Stimulated activated CD8-positive, alpha-beta memory T cell treated with anti-CD3 and anti-CD28 coated beads, Interleukin-4, amount 100 ng/mL, for 4 hours (primary cell): Measurements from ENCODE around the gene DSCAM.

Source experiments
- DNase-seq, 2 donors: peaks; one replicate each; pipeline ENCODE4 v3.0.0-alpha.2; 2020; ENCODE audit warnings: low read depth in 2 of 2, low spot score in 1 of 2

Gene DSCAM

GRCh38 chr21:40668555-40669275 lies 178.2 kb downstream of the DSCAM start:
- no peak for DNase-seq

- no peak for DNase-seq
Observed at GRCh38 chr21:40667967-40668366, 179.0 kb downstream of the DSCAM start.

- DNase-seq, result no peak
Observed at GRCh38 chr21:40662889-40663288, 184.1 kb downstream of the DSCAM start.

- DNase-seq, result no peak
Observed at GRCh38 chr21:40660461-40660860, 186.5 kb downstream of the DSCAM start.

GRCh38 chr21:40658311-40658710 lies 188.6 kb downstream of the DSCAM start:
- DNase-seq, result no peak

GRCh38 chr21:40652436-40652835 lies 194.5 kb downstream of the DSCAM start:
- DNase-seq, result no peak

- no peak for DNase-seq
Observed at GRCh38 chr21:40647706-40648105, 199.3 kb downstream of the DSCAM start.

- DNase-seq, result no peak
Observed at GRCh38 chr21:40646651-40647050, 200.3 kb downstream of the DSCAM start.

GRCh38 chr21:40641042-40641441 lies 205.9 kb downstream of the DSCAM start:
- no peak for DNase-seq

- no peak for DNase-seq
Observed at GRCh38 chr21:40640266-40640789, 206.6 kb downstream of the DSCAM start.

GRCh38 chr21:40639616-40640194 lies 207.3 kb downstream of the DSCAM start:
- no peak for DNase-seq

GRCh38 chr21:40638466-40639251 lies 208.3 kb downstream of the DSCAM start:
- DNase-seq, result no peak

- DNase-seq, result no peak
Observed at GRCh38 chr21:40636026-40636425, 210.9 kb downstream of the DSCAM start.

GRCh38 chr21:40635391-40635790 lies 211.6 kb downstream of the DSCAM start:
- no peak for DNase-seq

- no peak for DNase-seq
Observed at GRCh38 chr21:40634141-40634540, 212.8 kb downstream of the DSCAM start.

GRCh38 chr21:40633048-40633447 lies 213.9 kb downstream of the DSCAM start:
- no peak for DNase-seq

- no peak for DNase-seq
Observed at GRCh38 chr21:40631211-40631610, 215.7 kb downstream of the DSCAM start.

GRCh38 chr21:40625991-40626390 lies 221.0 kb downstream of the DSCAM start:
- DNase-seq, result no peak

- no peak for DNase-seq
Observed at GRCh38 chr21:40623528-40623927, 223.4 kb downstream of the DSCAM start.

- no peak for DNase-seq
Observed at GRCh38 chr21:40622531-40622930, 224.4 kb downstream of the DSCAM start.

- no peak for DNase-seq
Observed at GRCh38 chr21:40620386-40621145, 226.4 kb downstream of the DSCAM start.
